Glomerular visceral epithelial cell (primary cell): ENCODE measurements around the gene CAVIN3.

ENCODE experiments used
- DNase-seq: peaks from one replicate; pipeline ENCODE4 v3.0.0-alpha.2; 2016; ENCODE audit errors: extremely low spot score

The CAVIN3 gene, protein sequence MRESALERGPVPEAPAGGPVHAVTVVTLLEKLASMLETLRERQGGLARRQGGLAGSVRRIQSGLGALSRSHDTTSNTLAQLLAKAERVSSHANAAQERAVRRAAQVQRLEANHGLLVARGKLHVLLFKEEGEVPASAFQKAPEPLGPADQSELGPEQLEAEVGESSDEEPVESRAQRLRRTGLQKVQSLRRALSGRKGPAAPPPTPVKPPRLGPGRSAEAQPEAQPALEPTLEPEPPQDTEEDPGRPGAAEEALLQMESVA

DNA sequence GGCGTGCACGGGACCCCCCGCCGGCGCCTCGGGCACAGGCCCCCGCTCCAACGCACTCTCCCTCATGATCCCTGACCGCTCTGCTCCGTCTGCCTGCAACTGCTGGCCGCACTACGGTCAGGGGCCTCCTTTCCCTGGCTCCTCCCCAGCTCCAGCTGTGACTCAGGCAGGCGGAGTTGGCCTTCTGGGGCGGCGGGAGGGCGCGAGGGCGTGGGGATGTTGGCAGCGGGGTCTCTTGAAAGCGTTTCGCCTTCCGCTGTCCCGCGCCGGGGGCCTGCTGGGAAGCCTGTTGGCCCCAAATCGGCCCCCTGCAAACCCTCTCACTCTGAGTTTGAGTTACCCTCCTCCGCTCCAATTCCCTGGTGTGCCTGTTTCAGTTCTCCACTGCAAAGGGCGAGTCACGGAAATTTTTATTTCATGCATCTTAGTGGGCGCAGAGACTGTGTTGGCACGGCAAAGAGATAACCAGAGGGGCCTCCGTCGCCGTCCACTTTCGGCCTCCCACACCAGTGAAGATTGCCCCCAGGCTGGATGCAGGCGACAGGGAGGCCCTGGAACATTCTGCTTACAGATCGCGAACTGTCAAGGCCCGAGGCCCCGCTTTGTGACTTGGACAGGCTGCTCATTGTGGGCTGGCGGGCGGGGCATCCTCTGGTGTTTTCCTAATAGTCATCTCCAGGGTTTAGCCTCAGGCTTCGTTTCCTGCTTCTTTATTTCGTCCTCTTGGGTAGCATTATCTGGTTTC is at the start of gene CAVIN3:
CAVIN3 (minus strand) TSS at position 91 of the 745 bp plus-strand sequence; CDS start at position 66, 25 bp downstream.
- DNase-seq: peak; percentile 68

DNA sequence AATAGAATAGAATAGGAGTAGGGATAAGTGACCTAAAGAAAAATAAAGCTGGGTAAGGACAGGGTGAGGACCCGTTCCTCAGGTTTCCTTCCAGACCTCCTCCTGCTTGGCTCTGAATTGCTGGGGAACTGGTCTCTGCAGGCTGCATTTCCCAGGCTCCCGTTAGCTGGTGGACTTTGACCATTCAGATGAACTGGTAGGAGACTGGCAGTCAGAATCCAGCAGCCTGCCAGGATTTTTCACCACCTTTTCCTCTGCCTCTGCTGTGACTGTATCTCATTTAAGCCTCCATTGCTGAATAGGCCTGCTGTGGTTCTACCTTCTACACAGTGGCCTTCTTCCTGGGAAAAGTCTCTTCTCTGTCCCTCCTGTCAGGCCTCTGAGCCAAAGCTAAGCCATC is 45.4 kb upstream of the CAVIN3 start:
- no peak for DNase-seq

GRCh38 chr11:6362873-6363678 is 42.8 kb upstream of the CAVIN3 start:
- DNase-seq: peak; percentile 72

- DNase-seq: no peak
Measured at GRCh38 chr11:6362185-6362872, 42.0 kb upstream of the CAVIN3 start.

GRCh38 chr11:6360183-6360582 is 39.9 kb upstream of the CAVIN3 start:
- no peak for DNase-seq

DNA sequence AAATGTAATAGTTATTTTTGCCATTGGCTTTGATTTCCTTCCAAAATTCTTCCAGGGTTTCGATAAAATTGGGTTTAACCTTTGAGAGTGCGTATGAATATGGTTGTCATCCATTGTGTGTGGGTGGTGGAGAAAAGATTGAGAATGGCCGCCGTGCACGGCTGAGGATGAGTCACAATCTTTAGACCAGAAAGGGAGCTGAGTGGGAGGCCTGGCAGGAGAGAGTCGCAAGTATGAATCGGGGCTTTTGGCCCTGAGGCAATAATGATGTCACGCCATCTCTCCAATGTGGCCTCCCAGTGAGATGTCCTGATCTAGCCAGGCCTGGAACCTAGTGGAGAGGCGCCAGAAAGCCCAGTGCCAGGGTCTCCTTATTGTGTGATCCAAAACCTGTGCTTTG is 36.9 kb upstream of the CAVIN3 start:
- peak; percentile 60 for DNase-seq

DNA sequence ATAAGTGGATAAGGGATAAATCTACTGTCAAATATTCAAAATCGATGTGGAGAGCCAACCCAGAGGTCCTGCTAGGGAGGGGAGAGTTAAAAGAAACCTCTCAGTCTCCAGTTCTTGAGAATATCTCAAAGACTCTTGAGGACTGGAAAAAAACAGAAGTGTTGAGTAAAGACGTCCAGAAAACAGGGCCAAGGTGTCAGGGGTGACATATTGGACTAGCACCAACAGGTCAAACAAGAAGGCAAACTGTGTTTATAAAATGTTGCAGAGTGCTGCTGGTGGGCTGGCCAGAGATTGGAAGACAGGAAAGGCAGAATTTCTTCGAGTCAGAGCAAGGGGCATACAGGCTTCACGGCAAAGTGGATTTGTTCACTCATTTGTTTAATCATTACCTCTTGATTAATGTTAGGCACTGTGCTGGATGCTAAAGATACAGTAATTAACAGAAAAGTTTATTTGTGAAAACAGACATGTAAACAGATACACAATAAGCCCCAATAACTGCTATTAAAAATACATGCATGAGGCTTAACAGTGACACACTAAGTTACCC is 36.3 kb upstream of the CAVIN3 start:
- no peak for DNase-seq

DNA sequence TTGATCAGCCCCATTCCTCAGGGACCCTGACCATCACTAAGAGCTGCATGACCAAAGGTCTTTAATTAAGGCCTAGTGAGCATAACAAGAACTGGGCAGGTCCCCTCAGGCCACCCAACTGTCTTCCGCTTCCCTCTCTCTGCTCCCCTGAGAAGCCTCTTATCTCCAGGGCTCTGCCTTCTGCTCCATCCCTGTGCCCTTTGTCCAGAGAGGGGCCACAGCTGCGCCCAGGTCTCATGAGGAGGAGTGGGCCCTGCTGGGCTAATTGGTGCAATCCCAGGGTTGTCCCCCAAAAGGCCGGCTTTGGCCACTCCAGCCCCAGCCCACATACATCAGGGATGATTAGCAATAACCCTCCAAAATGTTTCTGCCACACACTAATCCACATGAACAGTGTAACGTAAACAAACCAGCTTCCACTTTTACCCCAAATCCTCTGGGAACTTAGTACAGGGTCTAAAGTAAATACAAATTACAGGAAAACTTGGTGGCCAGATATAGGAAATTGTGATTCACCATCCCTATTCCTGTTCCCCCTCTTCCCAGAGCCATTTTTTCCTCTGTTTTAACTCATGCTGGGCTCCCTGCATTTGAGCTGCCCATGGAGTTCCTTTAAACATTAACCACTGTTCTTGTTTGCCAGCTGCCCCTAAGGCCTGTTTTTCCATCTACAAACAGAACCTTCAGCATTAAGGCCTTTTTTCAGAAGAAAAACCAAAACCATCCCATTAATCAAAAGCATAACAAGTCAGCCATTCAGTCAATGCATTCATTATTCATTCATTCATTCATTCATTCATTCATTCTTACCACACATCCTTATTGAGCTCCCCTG is 34.6 kb upstream of the CAVIN3 start:
- DNase-seq: no peak

- DNase-seq: peak; percentile 71
Measured at GRCh38 chr11:6353367-6353987, 33.2 kb upstream of the CAVIN3 start.

- no peak for DNase-seq
Measured at GRCh38 chr11:6351782-6352382, 31.6 kb upstream of the CAVIN3 start.

GRCh38 chr11:6350486-6350885 is 30.2 kb upstream of the CAVIN3 start:
- DNase-seq: no peak

GRCh38 chr11:6350043-6350442 is 29.7 kb upstream of the CAVIN3 start:
- no peak for DNase-seq

GRCh38 chr11:6345366-6345765 is 25.1 kb upstream of the CAVIN3 start:
- no peak for DNase-seq

- no peak for DNase-seq
Measured at GRCh38 chr11:6336293-6336692, 16.0 kb upstream of the CAVIN3 start.

DNA sequence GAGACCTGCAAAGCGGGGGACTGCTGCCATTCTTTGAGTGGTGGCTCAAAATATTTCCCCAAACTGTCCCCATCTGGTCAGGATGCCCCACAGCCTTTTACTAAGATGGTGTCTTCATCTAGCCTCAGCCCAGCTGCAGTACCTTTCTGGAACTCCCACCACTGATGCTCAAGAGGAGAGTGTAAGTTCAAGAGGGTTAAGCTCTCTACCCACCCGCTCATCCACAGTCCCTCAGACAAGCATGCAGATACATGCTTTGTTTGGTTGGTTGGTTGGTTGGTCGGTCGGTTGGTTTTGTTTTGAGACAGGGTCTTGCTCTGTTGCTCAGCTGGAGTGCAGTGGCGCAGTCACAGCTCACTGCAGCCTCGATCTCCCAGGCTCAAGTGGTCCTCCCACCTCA is 14.5 kb upstream of the CAVIN3 start:
- no peak for DNase-seq

DNA sequence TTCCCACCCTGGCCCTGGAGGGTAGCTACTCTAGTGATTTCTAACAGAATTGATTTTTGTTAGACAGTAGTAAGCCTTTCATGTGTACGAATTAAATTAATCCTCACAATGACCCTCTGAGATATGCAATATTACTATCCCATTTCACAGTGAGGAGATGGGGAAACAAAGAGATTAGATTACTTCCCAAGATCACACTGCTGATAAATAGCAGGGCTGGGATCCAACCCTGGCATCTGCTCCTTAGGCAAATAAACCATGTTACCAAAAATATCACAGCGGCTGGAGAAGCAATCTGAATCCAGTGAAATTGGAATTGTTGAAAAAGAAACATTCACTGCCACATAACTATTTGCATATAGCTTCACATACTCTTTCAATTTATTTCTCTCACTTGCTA is 12.8 kb upstream of the CAVIN3 start:
- no peak for DNase-seq

GRCh38 chr11:6332066-6332465 is 11.8 kb upstream of the CAVIN3 start:
- no peak for DNase-seq

DNA sequence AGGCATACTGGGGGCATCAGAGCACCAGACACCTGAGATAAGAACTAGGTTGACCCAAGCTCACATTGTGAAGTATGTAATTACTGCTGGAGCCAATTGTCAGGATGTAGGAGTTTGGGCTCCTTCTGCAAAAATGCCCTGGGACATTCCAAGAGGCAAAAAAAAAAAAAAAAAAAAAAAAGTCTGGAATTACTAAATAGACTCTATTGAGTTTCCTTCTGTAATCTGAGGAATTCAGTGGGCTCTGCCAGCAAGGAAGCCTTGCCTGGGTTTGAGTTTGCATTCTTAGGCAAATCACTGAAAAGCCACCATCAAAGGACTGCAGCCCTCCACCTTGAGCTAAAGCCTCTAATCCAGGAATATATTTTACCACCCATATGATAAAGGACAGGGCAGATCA is 8.0 kb upstream of the CAVIN3 start:
- no peak for DNase-seq

DNA sequence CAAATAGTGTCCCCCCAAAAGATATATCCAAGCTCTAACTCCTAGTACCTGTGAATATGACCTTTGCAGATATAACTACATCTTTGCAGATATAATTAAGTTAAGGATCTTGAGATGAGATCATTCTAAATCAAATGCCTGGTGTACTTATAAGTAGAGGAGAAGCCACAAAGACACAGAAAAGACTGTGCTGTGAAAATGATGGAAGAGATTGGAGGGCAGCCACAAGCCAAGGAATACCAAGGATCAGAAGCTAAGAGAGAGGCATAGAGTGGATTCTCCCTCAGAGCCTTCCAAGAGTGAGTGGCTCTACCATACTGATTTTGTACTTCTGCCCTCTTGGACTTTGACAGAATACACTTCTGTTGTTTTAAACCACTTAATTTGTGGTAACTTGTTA is 7.5 kb upstream of the CAVIN3 start:
- no peak for DNase-seq

- DNase-seq: no peak
Measured at GRCh38 chr11:6326985-6327384, 6.7 kb upstream of the CAVIN3 start.
